Putamen (tissue), 1 donor: ENCODE data around the gene MAGEB1.

Experiments used
- DNase-seq: peaks from one replicate; pipeline ENCODE4 v3.0.0-alpha.2; 2016; ENCODE audit warnings: low spot score

The MAGEB1 gene

DNA sequence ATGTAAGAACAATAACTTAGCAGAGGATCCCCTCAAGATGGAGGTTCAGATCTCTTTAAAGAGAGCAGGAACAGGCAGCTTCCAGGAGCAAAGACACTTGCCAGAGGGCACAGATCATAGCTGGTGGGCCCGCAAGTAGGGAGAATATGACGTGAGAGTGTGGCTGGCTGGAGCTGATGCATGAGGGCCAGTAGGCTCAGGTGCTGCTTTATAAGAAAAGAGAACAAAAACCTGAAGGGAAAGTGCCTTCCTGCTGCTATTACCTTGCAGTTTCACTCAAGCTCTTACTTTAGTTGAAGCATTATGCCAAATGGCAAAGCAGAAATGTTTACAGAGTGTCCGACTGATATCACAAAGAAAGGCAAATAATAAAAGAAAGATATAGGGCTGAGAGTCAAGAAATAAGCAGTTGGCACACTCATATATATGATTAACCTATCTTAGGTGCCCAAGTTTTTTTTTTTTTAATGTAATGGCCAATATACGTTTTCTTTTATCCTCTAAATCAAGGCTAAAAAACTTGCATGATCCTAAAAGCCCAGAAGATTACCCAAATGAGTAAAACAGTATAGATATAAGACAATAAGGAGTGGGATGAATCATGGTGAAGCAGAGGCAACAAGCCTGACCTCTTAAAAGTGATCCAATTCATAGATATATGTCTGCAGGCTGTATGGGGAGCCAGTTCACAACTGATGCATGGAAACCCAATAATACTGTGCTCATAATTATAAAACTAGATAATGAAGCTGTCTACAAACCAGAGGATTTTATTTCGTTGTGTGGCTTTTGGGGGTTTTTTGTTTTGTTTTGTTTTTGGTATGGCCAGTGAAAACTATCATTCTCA, 49.7 kb downstream of the MAGEB1 start:
- no peak for DNase-seq

DNA sequence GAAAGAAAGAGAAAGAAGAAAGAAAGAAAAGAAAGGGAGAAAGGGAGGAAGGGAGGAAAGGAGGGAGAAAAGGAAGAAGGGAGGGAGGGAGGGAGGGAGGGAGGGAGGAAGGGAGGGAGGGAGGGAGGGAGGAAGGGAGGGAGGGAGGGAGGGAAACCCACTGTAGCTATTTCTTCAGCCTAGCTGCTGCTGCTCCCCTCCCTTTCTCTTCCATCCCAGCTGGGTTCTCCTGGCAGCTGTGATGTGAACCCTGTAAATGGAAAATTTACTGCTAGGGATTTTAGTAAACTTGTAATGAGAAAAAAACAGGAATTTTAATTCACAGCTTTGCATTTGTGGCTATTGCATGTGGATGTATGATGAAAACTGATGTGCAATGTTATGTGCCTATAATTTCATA, 54.3 kb downstream of the MAGEB1 start:
- no peak for DNase-seq
